Breast epithelium (tissue), 4 donors: Measurements from ENCODE around the gene SMIM30. TPM values are rescaled to one million over a fixed set of nuclear protein-coding genes. Genes with fewer than 3 reads are reported as not detected.

ENCODE experiments used
- DNase-seq, 2 donors: peaks; one replicate each; pipeline ENCODE4 v3.0.0-alpha.2; 2019; ENCODE audit warnings: low spot score in 2 of 2
- H3K27ac ChIP-seq, 2 donors: fragments of 200-600 bp; sonication (generic) in 1 of 2; one replicate each; pipeline ENCODE4 v1.5.1; 2016 to 2019; ENCODE audit warnings: mild to moderate bottlenecking in 1 of 2
- H3K27me3 ChIP-seq, 2 donors: fragments of 200-600 bp; sonication (generic) in 1 of 2; one replicate each; pipeline versions ENCODE4 v1.5.1 to v1.6.0; 2017 to 2019; ENCODE audit warnings: control low read depth in 1 of 2, mild to moderate bottlenecking in 1 of 2
- H3K36me3 ChIP-seq: fragments of 200-600 bp; one replicate; pipeline ENCODE4 v1.5.1; 2019
- H3K4me1 ChIP-seq, 2 donors: fragments of 200-600 bp; sonication (generic); one replicate each; pipeline ENCODE4 v1.5.1; 2016 to 2019; ENCODE audit warnings: control low read depth in 1 of 2
- H3K4me3 ChIP-seq, 3 donors: fragments of 200-600 bp; sonication (generic); 1 replicate in 2 of 3; 2 replicates in 1 of 3; pipeline ENCODE4 v1.5.1; 2016 to 2019; ENCODE audit warnings: mild to moderate bottlenecking in 3 of 3, moderate library complexity in 2 of 3
- H3K9me3 ChIP-seq, 2 donors: fragments of 200-600 bp; sonication (generic) in 1 of 2; one replicate each; pipeline ENCODE4 v1.5.1; 2016 to 2019; ENCODE audit warnings: control low read depth in 1 of 2
- CTCF ChIP-seq, 3 donors: fragments of 450-650 bp; IDR thresholded peaks; one replicate each; pipeline ENCODE4 v1.5.1; 2016 to 2017; ENCODE audit warnings: antibody characterized with exemption in 3 of 3, mild to moderate bottlenecking in 3 of 3, moderate library complexity in 3 of 3
- POLR2A ChIP-seq: fragments of 450-650 bp; IDR thresholded peaks from one replicate; pipeline ENCODE4 v1.6.1; 2016; ENCODE audit warnings: antibody characterized with exemption, mild to moderate bottlenecking, moderate library complexity
- POLR2AphosphoS5 ChIP-seq, 3 donors: sonication (generic); formaldehyde crosslinking; IDR thresholded peaks; one replicate each; pipeline ENCODE4 v1.6.1; 2017; ENCODE audit warnings: antibody characterized with exemption in 3 of 3
- intact Hi-C: fragments of 100-400 bp; cut with DNase I; formaldehyde crosslinking; loops from one replicate; pipeline ENCODE4 v1.15.1; 2023; ENCODE audit warnings: low total_unique reads
- total RNA-seq, 3 donors: library from RNA; depleted of rRNA; stranded (reverse); fragments of >200 nt; gene quantifications; one replicate each; pipeline ENCODE4 v1.1.0, GENCODE V29; 2016

SMIM30 gene
- total RNA-seq, 3 donors from 2014 or later, result 32.1 to 42.1 (median 40.8) TPM

- Histone ChIP-seq H3K9me3 (no peaks in the 10 kb centered on the region), H3K27me3 (no peaks in the 10 kb centered on the region), H3K36me3 (no peaks in the 10 kb centered on the region), H3K4me1 (no peaks in the 10 kb centered on the region), H3K4me3 (no peak overlapping the region), H3K27ac (no peak overlapping the region)
- TF ChIP-seq POLR2A (no peak), POLR2AphosphoS5 (IDR thresholded peaks at IDR 0.05) (no peak), CTCF (IDR thresholded peaks at IDR 0.05) (no peak)
- DNase-seq, result no peak
- intact Hi-C loops, result loop anchor here (2.0 kb wide), 1 partner anchor 31 kb away; no protein-coding TSS in a partner anchor
Observed at GRCh38 chr7:113154117-113154516, 35.8 kb upstream of the SMIM30 start.

GRCh38 chr7:113144817-113145216 lies 26.5 kb upstream of the SMIM30 start:
- Histone ChIP-seq H3K27ac (no peak overlapping the region), H3K4me1 (no peaks in the 10 kb centered on the region), H3K36me3 (no peaks in the 10 kb centered on the region), H3K4me3 (no peak overlapping the region), H3K27me3 (no peaks in the 10 kb centered on the region), H3K9me3 (no peaks in the 10 kb centered on the region)
- intact Hi-C loops, result no loop called here
- DNase-seq, result no peak
- TF ChIP-seq CTCF (IDR thresholded peaks at IDR 0.05) (no peak), POLR2A (no peak), POLR2AphosphoS5 (IDR thresholded peaks at IDR 0.05) (no peak)

GRCh38 chr7:113143486-113144257 lies 25.3 kb upstream of the SMIM30 start:
- Histone ChIP-seq H3K27me3 (no peaks in the 10 kb centered on the region), H3K4me3 (no peak overlapping the region), H3K4me1 (no peaks in the 10 kb centered on the region), H3K9me3 (no peaks in the 10 kb centered on the region), H3K27ac (no peak overlapping the region), H3K36me3 (no peaks in the 10 kb centered on the region)
- DNase-seq, result no peak
- intact Hi-C loops, result no loop called here
- TF ChIP-seq POLR2AphosphoS5 (IDR thresholded peaks at IDR 0.05) (no peak), CTCF (IDR thresholded peaks at IDR 0.05) (no peak), POLR2A (no peak)

- H3K9me3 ChIP-seq, result no peaks in the 10 kb centered on the region
- H3K4me1 ChIP-seq, result no peaks in the 10 kb centered on the region
- DNase-seq, result no peak
- H3K4me3 ChIP-seq, result no peak overlapping the region
- H3K36me3 ChIP-seq, result no peaks in the 10 kb centered on the region
- H3K27ac ChIP-seq, result no peak overlapping the region
- TF ChIP-seq POLR2A (no peak), POLR2AphosphoS5 (IDR thresholded peaks at IDR 0.05) (no peak), CTCF (IDR thresholded peaks at IDR 0.05) (no peak)
- intact Hi-C loops, result no loop called here
- H3K27me3 ChIP-seq, result no peaks in the 10 kb centered on the region
Observed at GRCh38 chr7:113142385-113143119, 24.2 kb upstream of the SMIM30 start.

GRCh38 chr7:113141803-113142202 lies 23.4 kb upstream of the SMIM30 start:
- H3K4me3 ChIP-seq, result no peak overlapping the region
- DNase-seq, result no peak
- no peaks in the 10 kb centered on the region for H3K4me1 ChIP-seq
- H3K36me3 ChIP-seq, result no peaks in the 10 kb centered on the region
- intact Hi-C loops, result no loop called here
- no peak overlapping the region for H3K27ac ChIP-seq
- H3K27me3 ChIP-seq, result no peaks in the 10 kb centered on the region
- no peaks in the 10 kb centered on the region for H3K9me3 ChIP-seq
- no peak for TF ChIP-seq POLR2A
